Smooth muscle cell of the brain vasculature (primary cell): Measurements from ENCODE around the gene RASSF3.

ENCODE experiments used
- DNase-seq: peaks from one replicate; pipeline ENCODE4 v3.0.0-alpha.2; 2012; ENCODE audit warnings: low read depth, low spot score

RASSF3 gene

DNA sequence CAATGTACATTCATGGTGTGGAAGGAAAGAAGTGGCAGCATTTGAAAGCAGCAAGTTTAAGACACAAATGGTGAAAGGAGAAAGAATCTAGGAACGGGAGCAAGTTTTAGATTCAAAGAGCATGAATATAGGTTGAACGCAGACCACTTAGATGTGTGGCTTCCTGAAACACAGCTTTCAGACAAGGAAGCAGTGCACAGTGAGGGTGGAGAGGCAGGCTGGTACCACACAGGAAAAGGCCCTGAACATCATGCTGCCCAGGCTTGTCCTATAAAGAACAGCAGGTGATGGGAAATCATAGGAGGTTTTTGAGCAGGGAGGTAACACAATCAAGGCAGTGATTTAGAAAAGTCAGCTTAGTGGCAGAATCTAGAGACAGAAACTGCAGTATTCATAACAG, 113.3 kb downstream of the RASSF3 start:
- no peak for DNase-seq

DNA sequence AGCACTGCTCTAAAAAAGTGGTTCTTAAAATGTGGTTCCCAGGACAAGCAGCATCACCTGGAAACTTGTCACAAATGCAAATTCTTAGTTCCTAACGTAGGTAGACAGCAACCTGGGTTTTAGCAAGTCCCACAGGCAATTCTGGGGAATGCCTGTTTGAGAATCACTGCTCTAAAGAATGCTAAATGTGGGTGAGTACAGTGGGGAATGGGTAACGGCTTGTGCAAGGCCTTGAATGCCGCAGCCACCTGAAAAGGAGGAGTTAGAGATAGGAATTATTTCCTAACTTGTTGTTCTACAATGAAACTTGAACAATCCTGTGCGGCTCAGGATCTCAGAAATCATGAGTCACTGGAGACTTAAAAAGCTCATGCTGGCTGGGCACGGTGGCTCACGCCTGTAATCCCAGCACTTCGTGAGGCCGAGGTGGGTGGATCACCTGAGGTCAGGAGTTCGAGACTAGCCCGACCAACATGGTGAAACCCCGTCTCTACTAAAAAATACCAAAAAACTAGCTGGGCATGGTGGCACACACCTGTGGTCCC, 114.0 kb downstream of the RASSF3 start:
- no peak for DNase-seq

DNA sequence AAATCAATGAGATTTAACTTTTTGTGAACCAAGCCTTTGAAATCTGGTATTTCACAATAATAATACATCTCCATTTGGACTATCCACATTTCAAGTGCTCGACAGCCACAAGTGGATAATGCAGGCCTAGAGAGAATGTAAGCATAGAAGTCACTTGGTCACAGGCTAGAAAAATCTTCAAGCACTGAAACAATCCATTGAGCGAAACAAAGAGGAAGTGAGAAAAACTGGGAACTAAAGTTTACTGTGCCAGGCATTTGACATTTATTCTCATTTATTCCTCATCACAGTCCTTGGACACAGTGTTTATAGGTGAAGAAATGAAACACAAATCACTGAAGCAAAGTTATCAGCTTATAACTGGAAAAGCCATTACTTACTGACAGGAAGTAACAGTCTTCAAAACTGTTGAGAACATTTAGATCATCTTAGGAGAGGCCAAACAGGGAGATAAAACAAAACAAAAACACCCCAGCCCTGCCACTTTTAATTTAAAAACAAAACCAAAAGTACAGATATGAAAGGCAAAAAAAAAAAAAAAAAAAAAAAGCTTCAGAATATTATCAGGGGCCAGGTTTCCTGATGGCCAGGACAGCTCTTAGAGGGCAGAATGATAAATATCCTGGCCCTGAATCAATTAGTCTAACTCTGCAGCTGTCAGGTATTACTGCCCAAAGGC, 119.8 kb downstream of the RASSF3 start:
- no peak for DNase-seq

DNA sequence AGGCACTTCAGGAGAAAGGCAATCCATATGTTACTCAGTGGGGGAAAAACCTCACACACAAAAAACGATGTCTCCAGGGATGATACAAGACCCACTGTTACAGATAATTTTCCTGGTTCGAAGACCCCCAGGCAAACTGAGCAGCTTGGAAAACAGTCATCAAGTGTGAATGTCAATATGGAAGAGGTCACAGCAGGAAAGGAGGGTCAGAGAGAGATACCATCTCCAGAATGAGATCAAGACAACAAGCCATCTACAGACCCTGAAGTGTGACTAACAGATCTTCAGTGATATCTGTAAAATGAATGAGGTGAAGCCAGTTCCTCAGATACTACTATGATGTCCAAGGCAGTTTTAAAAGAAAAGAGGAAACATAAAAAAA, 120.3 kb downstream of the RASSF3 start:
- no peak for DNase-seq

DNA sequence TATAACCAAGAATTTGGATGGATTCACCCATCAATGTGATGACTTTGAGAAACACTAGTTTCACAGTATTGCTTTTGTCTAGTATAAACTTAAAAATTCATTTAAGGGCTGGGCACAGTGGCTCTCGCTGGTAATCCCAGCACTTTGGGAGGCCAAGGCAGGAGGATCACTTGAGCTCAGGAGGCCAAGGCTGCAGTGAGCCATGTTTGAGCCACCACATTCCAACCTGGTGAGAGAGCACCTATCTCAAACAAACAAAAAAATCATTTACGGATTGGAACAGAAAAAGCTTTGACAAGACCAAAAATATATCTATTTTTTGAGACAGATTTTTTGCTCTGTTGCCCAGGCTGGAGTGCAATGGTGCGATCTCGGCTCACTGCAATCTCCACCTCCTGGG, 121.4 kb downstream of the RASSF3 start:
- DNase-seq, result no peak

GRCh38 chr12:64733857-64734256, 123.6 kb downstream of the RASSF3 start:
- no peak for DNase-seq

- DNase-seq, result no peak
Measured at GRCh38 chr12:64735442-64735841, 125.1 kb downstream of the RASSF3 start.

- DNase-seq, result no peak
Measured at GRCh38 chr12:64736771-64737170, 126.5 kb downstream of the RASSF3 start.

GRCh38 chr12:64737539-64737938, 127.2 kb downstream of the RASSF3 start:
- DNase-seq, result no peak

DNA sequence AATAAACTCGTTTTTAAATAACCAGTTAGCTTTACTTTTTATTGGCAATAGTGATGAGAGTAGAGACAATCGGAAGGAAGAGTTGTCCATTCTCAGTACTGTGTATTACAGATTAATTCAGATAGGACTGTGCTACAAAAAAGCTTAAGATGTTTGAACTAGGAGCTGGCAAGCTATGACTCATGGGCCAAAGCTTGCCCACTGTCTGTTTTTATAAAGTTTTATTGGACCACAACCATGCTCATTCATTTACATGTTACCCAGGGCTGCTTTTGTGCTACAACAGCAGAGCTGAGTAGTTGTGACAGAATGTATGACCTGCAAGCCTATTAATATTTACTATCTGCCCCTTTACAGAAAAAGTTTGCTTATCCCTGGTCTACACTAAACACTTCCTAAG, 129.5 kb downstream of the RASSF3 start:
- DNase-seq, result no peak

DNA sequence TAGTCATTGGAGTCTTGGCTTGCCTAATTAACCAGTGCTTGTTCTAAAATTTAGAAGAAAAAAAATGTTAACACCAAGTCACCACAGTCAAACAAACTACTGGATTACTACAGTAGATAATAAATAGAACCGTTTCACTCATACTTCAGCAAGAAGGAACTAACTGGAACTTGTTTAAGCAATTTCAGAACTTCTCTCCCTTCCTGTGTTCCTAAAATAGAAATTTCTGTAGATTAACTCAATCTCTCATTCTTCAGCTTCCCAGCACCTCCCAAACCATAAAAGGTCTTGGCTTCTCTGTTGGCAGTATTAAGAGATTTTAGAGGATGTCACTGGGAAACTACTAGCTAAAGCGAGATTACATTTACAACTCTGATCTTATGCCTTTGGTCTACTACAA, 130.4 kb downstream of the RASSF3 start:
- no peak for DNase-seq

DNA sequence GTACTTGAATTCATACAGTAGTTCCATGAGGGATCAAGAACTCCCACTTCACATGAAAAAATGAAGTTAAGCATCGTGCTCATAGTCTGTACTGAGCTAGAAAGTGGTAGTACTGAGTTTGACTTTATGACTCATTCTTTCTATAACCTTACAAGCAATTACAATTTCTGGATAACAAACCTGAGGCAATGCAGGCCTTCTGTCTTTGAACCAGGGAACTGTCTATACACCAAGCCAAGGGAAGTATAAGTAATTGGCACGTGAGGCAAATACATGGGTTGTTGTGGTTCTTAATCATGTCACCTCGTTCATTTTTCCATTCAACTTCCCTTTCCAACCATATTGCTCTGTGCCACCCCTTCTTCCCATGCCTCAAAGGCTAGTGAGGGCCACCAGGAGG, 132.1 kb downstream of the RASSF3 start:
- DNase-seq, result no peak

- DNase-seq, result no peak
Measured at GRCh38 chr12:64743206-64743605, 132.9 kb downstream of the RASSF3 start.

DNA sequence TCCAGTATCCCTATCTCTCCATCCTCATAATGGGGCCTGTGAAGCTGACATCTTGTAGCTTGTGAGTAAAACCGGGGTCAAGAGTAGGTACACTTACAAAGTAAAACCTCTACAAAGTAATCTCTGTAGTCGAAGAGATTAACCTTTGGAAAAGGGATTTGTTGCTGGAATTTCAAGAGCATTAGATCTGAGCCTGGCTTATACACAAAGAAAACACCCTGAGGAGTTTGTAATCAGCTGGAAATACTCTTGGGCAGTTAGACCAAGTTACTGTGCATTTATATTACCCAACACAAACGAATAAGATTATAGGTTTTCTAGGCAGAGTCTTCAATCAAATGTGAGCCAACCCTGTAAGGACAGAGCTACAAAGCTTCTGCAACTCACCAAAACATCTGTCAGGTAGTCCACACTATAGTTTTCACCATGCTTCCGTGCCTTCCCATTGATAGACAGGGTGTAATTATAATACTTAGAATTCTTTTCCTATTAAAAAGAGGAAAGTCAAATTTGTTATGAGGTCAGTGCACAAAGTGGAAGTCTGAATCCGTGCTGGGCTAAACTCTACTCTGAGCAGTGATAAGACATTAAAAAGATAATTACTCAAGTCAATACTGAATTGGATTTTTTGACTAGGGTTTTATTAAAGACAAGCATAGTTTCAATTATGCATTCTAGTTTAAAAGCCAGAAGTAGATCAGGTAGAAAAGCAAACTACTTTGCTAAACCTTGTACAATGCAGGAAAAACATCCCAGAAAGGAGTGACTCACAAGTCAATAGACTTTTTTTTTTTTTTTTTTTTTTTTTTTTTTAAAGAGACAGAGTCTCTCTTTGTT, 134.3 kb downstream of the RASSF3 start:
- DNase-seq, result no peak

- no peak for DNase-seq
Measured at GRCh38 chr12:64745259-64745807, 135.0 kb downstream of the RASSF3 start.

- no peak for DNase-seq
Measured at GRCh38 chr12:64745980-64746379, 135.7 kb downstream of the RASSF3 start.

- no peak for DNase-seq
Measured at GRCh38 chr12:64746663-64747062, 136.4 kb downstream of the RASSF3 start.
